Mammary epithelial cell (primary cell): ENCODE measurements around the gene SULT1A1.

Experiments
- EZH2 ChIP-seq: IDR thresholded peaks from 2 replicates; pipeline ENCODE4 v1.6.1; 2012; ENCODE audit warnings: low read length, inconsistent platforms, borderline replicate concordance
- TF ChIP-seq, protein P1 (sequence below), 2 donors: IDR thresholded peaks in 1 of 2; conservative IDR thresholded peaks in 1 of 2; 2 replicates each; pipeline ENCODE4 v1.5.1; 2011 to 2012; ENCODE audit warnings: inconsistent platforms in 2 of 2, low read length in 2 of 2, mild to moderate bottlenecking in 2 of 2, control low read depth in 1 of 2, low read depth in 1 of 2; ENCODE audit not compliant: insufficient read depth in 1 of 2; ENCODE audit errors: extremely low read depth in 1 of 2

DNA sequence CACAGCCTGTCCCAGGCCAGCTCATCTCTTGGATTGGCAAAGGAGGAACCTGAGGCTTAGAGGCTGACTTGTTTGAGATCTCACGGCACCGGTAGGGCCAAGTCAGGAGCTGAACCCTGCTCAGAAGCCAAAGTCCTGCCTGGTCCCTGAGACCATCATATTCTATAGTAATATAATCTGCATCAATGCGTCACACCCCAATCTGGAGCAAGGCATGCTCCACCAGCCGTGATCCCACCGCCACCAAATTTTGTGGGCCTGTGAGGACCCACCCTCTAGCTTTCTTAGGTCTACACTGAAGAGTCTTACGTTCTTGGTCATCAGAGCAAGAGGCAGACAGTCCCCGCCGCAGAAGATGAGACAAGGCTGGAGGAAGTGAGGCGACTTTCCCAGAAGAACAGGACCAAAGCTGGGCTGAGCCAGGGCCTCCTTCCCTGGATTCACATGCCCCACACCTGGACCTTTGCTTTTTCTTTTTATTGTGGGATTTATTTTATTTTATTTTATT is 2.7 kb downstream of the SULT1A1 start:
- TF ChIP-seq, protein P1, sequence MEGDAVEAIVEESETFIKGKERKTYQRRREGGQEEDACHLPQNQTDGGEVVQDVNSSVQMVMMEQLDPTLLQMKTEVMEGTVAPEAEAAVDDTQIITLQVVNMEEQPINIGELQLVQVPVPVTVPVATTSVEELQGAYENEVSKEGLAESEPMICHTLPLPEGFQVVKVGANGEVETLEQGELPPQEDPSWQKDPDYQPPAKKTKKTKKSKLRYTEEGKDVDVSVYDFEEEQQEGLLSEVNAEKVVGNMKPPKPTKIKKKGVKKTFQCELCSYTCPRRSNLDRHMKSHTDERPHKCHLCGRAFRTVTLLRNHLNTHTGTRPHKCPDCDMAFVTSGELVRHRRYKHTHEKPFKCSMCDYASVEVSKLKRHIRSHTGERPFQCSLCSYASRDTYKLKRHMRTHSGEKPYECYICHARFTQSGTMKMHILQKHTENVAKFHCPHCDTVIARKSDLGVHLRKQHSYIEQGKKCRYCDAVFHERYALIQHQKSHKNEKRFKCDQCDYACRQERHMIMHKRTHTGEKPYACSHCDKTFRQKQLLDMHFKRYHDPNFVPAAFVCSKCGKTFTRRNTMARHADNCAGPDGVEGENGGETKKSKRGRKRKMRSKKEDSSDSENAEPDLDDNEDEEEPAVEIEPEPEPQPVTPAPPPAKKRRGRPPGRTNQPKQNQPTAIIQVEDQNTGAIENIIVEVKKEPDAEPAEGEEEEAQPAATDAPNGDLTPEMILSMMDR (conservative IDR thresholded peaks at IDR 0.05 in 1 of 2, IDR thresholded peaks at IDR 0.05 in 1 of 2; ENCODE audit: extremely low read depth in 1 of 2, insufficient read depth in 1 of 2, low read depth in 1 of 2, low read length in 2 of 2): no peak
- no peak for TF ChIP-seq EZH2
